Activated CD4-positive, alpha-beta memory T cell treated with anti-CD3 and anti-CD28 coated beads for 36 hours (primary cell): Measurements from ENCODE around the gene DAPK2. TPM values are rescaled to one million over a fixed set of nuclear protein-coding genes. Genes with fewer than 3 reads are reported as not detected.

Source experiments
- CTCF ChIA-PET: fragments of 350-600 bp; sonication (Branson Sonifier 250); formaldehyde crosslinking; loops from one replicate; lab custom pipeline; 2021; ENCODE audit warnings: antibody characterized with exemption, inconsistent platforms; lab: Charles Lee
- POLR2A ChIA-PET: fragments of 350-600 bp; sonication (Branson Sonifier 250); formaldehyde crosslinking; loops from one replicate; lab custom pipeline; 2021; ENCODE audit warnings: antibody characterized with exemption; lab: Charles Lee
- DNase-seq: peaks from one replicate; pipeline ENCODE4 v3.0.0-alpha.2; 2020
- H3K27ac Mint-ChIP-seq: one replicate; pipeline ENCODE4 v1.8.0; 2021; ENCODE audit warnings: mixed read lengths
- H3K27me3 Mint-ChIP-seq: one replicate; pipeline ENCODE4 v1.8.0; 2021; ENCODE audit warnings: mixed read lengths
- H3K36me3 Mint-ChIP-seq: one replicate; pipeline ENCODE4 v1.8.0; 2021; ENCODE audit warnings: mixed read lengths
- H3K4me1 Mint-ChIP-seq: one replicate; pipeline ENCODE4 v1.8.0; 2021; ENCODE audit warnings: low read depth, mixed read lengths
- H3K4me3 Mint-ChIP-seq: one replicate; pipeline ENCODE4 v1.8.0; 2021; ENCODE audit warnings: mild to moderate bottlenecking, mixed read lengths
- H3K9me3 Mint-ChIP-seq: one replicate; pipeline ENCODE4 v1.8.0; 2021; ENCODE audit warnings: mixed read lengths
- intact Hi-C: fragments of 100-400 bp; cut with micrococcal nuclease; formaldehyde crosslinking; loops from one replicate; pipeline ENCODE4 v1.15.1; 2023
- total RNA-seq, 2 experiments: library from RNA; stranded (reverse); gene quantifications; one replicate each; pipeline ENCODE4 v1.2.3, GENCODE V29; 2021

Gene DAPK2
- total RNA-seq, 2 experiments from 2014 or later: 0.81 to 0.87 TPM

DNA sequence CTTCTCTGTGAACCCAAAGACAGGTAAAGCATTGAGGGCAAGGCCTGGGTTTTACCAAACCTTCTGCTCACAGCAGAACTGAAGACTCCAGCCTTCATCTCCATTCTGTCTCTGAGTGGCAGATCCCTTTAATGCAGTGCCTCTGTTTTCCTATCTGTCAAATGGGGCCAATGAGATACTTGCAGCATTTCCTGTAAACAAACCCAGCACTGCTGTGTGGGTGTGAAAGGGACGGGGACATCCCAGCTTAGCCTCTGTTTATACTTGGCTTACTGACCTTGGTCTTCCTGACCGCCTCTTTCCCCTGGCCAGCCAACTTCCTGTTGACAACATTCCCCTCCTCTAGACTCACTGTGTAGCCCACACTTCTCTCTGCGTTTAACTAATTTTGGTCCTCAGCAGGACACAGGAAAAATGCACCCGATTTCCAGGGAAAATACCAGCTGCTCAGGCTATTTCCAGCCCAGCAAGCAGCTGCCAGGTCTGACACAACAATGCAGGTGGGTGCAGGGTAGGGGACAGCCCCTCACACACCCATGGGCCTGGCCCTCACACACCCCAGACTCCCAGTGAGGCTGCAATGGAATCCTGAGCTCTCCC lies 106.7 kb downstream of the DAPK2 start:
- ChIA-PET POLR2A (interaction anchor here (0.5 to 1.6 kb wide), 2 partner anchors 32 to 134 kb away, joined by 3 to 5 read pairs; no protein-coding TSS in a partner anchor), CTCF (interaction anchor here (1.3 to 2.1 kb wide), 3 partner anchors 70 to 188 kb away, joined by 3 to 11 read pairs (median 5); partner anchors contain the start of gene DAPK2)
- no peaks in the 10 kb centered on the region for H3K36me3 Mint-ChIP-seq

GRCh38 chr15:63938486-63939061 lies 107.7 kb downstream of the DAPK2 start:
- H3K27me3 Mint-ChIP-seq: no peaks in the 10 kb centered on the region
- H3K9me3 Mint-ChIP-seq: no peaks in the 10 kb centered on the region
- peaks cover 28% of the 10 kb centered on the region for H3K4me1 Mint-ChIP-seq
- peak; percentile 46 for DNase-seq
- ChIA-PET POLR2A (interaction anchor here (0.6 to 1.6 kb wide), 3 partner anchors 33 to 423 kb away, joined by 3 to 5 read pairs (median 5); no protein-coding TSS in a partner anchor), CTCF (interaction anchor here (1.3 to 1.6 kb wide), 3 partner anchors 71 to 187 kb away, joined by 3 to 7 read pairs (median 5); partner anchors contain the start of gene DAPK2)
- H3K27ac Mint-ChIP-seq: peak overlapping the region; percentile 84
- no peak overlapping the region for H3K4me3 Mint-ChIP-seq
- intact Hi-C loops: loop anchor here (2.0 kb wide), 1 partner anchor 32 kb away; no protein-coding TSS in a partner anchor
- H3K36me3 Mint-ChIP-seq: no peaks in the 10 kb centered on the region

More for the DNA sequence above, 106.7 kb downstream of the DAPK2 start:
- DNase-seq: peak; percentile 46
- Mint-ChIP-seq H3K4me3 (no peak overlapping the region), H3K4me1 (peaks cover 28% of the 10 kb centered on the region), H3K27me3 (no peaks in the 10 kb centered on the region), H3K27ac (peak overlapping the region; percentile 84), H3K9me3 (no peaks in the 10 kb centered on the region)
- intact Hi-C loops: loop anchor here (2.0 kb wide), 1 partner anchor 31 kb away; no protein-coding TSS in a partner anchor

DNA sequence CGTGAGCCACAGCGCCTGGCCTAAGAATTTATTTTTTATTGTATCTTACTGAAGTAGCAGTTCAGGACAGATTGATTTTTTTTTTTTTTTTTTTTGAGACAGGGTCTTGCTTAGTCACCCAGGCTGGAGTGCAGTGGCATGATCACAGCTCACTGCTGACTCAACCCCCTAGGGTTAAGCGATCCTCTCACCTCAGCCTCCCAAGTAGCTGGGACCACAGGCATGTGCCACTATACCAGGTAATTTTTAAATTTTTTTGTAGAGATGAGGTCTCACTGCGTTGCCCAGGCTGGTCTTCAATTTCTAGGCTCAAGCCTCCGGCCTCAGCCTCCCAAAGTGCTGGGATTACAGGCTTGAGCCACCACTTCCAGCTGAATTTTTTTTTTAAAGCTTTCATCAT lies 112.8 kb downstream of the DAPK2 start:
- H3K36me3 Mint-ChIP-seq: no peaks in the 10 kb centered on the region
- no peaks in the 10 kb centered on the region for H3K27me3 Mint-ChIP-seq
- no peak overlapping the region for H3K27ac Mint-ChIP-seq

GRCh38 chr15:63931556-63931955 lies 114.7 kb downstream of the DAPK2 start:
- POLR2A ChIA-PET: no interaction called here
- no peak overlapping the region for H3K27ac Mint-ChIP-seq

More for the DNA sequence above, 112.8 kb downstream of the DAPK2 start:
- ChIA-PET POLR2A (interaction anchor here (1.3 kb wide), 1 partner anchor 13 kb away, joined by 4 read pairs; no protein-coding TSS in a partner anchor), CTCF (interaction anchor here (0.6 to 3.5 kb wide), 3 partner anchors 12 to 724 kb away, joined by 3 to 25 read pairs (median 3); partner anchors contain the start of gene DAPK2)
- H3K9me3 Mint-ChIP-seq: no peaks in the 10 kb centered on the region
- peak; percentile 40 for DNase-seq
- H3K4me3 Mint-ChIP-seq: no peak overlapping the region
- intact Hi-C loops: no loop called here
- H3K4me1 Mint-ChIP-seq: peaks cover 9% of the 10 kb centered on the region

DNA sequence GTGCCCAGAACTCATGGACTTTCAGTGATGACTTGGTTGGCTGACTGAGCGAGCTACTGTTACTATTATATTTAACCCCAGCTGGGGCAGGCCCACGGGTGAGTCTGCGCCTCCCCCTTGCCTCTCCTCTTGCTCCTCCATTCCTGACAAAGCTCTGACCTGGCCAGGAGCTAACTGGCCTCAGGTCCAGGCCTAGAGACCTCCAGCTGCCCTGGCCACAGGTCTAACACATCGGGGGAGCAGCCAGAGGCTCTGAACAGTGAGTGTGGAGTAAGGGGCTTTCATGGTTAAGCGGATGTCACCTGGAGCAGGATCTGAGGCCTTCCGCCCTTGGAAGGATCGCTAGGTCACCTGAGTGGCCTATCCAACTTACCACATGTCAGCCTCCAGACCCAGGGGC lies 116.3 kb downstream of the DAPK2 start:
- no peaks in the 10 kb centered on the region for H3K27me3 Mint-ChIP-seq
- no peaks in the 10 kb centered on the region for H3K4me1 Mint-ChIP-seq
- DNase-seq: no peak
- ChIA-PET POLR2A (no interaction called here), CTCF (interaction anchor here (1.2 kb wide), 1 partner anchor 40 kb away, joined by 3 read pairs; no protein-coding TSS in a partner anchor)
- H3K4me3 Mint-ChIP-seq: no peak overlapping the region
- no peaks in the 10 kb centered on the region for H3K9me3 Mint-ChIP-seq
- H3K27ac Mint-ChIP-seq: no peak overlapping the region
- no peaks in the 10 kb centered on the region for H3K36me3 Mint-ChIP-seq
- intact Hi-C loops: no loop called here

More at GRCh38 chr15:63931556-63931955, 114.7 kb downstream of the DAPK2 start:
- CTCF ChIA-PET: interaction anchor here (1.2 to 3.5 kb wide), 2 partner anchors 14 to 41 kb away, joined by 3 to 25 read pairs; no protein-coding TSS in a partner anchor
- Mint-ChIP-seq H3K27me3 (no peaks in the 10 kb centered on the region), H3K9me3 (no peaks in the 10 kb centered on the region), H3K4me1 (no peaks in the 10 kb centered on the region), H3K36me3 (no peaks in the 10 kb centered on the region), H3K4me3 (no peak overlapping the region)
- intact Hi-C loops: no loop called here
- DNase-seq: no peak

- intact Hi-C loops: no loop called here
- no peak overlapping the region for H3K27ac Mint-ChIP-seq
- ChIA-PET POLR2A (no interaction called here), CTCF (interaction anchor here (0.6 to 0.8 kb wide), 2 partner anchors 18 to 37 kb away, joined by 3 read pairs; no protein-coding TSS in a partner anchor)
- no peaks in the 10 kb centered on the region for H3K36me3 Mint-ChIP-seq
- H3K4me3 Mint-ChIP-seq: no peak overlapping the region
- DNase-seq: no peak
- no peaks in the 10 kb centered on the region for H3K9me3 Mint-ChIP-seq
- H3K27me3 Mint-ChIP-seq: no peaks in the 10 kb centered on the region
- H3K4me1 Mint-ChIP-seq: no peaks in the 10 kb centered on the region
These were observed 118.0 kb downstream of the DAPK2 start for GRCh38 chr15:63928185-63928842.

DNA sequence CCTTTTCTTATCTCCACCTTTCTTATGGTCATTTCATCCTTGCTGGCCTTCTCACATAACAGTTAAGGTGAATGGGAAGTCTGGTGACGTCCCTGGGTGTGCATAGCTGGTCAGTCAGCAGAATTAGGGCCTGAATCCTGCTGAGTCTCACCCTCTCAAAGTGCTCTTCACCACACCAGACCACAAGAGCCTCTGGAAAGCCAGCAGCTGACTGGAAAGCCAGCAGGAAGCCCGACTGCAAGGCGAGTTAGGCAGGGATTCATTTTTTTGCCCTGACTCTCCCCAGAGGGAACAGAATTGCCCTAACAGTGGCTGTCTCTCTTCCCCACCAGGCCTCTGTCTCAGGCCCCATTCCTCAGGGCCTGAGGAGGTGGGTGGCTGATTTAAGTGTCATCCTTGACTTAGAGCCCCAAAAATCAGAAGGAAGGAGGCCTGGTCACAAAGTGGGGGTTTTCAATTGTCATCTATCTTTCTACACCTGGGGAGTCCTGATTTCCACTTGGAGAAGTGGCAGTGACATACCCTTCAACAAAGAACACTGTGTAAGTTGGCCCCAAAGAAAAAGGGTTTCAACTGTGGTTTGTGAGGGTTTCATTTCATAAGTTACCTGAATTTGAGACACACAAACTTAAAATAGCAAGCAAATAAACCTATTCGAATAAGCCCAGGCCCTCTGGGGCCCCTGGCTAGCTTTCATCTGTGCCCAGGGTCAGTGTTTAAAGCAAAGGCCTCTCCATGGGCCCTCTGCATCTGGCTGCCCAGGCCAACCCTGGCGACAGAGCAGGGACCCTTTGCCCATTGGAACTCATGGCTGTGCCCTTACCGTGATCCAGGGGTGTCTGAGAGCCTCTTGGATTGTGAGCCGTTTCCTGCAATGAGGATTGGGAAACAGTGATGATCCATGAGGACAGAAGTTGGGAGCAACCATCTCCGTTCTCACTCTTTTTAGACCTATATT lies 122.0 kb downstream of the DAPK2 start:
- Mint-ChIP-seq H3K27me3 (no peaks in the 10 kb centered on the region), H3K27ac (no peak overlapping the region), H3K36me3 (no peaks in the 10 kb centered on the region), H3K4me3 (no peak overlapping the region), H3K4me1 (peaks cover 14% of the 10 kb centered on the region), H3K9me3 (no peaks in the 10 kb centered on the region)
- intact Hi-C loops: no loop called here
- ChIA-PET CTCF (no interaction called here), POLR2A (no interaction called here)
- no peak for DNase-seq

DNA sequence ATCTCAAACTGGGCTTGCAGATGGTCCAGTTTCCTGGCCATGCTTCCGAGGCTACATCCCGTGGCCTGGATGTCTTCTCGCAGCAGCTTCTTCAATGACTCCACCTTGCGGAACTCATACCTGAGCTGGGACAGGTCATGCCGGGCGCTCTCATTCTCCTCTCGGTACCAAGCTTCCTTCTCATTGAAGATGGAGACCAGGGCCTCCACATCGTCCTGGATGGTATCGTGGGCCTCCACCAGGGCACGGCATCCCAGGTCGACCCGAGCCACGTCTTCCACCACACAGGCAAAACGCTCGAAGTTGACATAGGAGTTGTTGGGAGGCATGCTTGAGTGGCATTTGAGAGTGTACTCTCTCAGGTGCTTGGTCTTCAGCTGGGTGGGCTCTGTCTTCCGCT lies 123.4 kb downstream of the DAPK2 start:
- H3K9me3 Mint-ChIP-seq: no peaks in the 10 kb centered on the region
- H3K36me3 Mint-ChIP-seq: no peaks in the 10 kb centered on the region
- intact Hi-C loops: no loop called here
- CTCF ChIA-PET: interaction anchor here (1.3 to 5.5 kb wide), 2 partner anchors 23 to 124 kb away, joined by 3 to 24 read pairs; no protein-coding TSS in a partner anchor
- peaks cover 14% of the 10 kb centered on the region for H3K4me1 Mint-ChIP-seq
- H3K27ac Mint-ChIP-seq: no peak overlapping the region
- no peak overlapping the region for H3K4me3 Mint-ChIP-seq
- no peak for DNase-seq
- no peaks in the 10 kb centered on the region for H3K27me3 Mint-ChIP-seq
- POLR2A ChIA-PET: no interaction called here

DNA sequence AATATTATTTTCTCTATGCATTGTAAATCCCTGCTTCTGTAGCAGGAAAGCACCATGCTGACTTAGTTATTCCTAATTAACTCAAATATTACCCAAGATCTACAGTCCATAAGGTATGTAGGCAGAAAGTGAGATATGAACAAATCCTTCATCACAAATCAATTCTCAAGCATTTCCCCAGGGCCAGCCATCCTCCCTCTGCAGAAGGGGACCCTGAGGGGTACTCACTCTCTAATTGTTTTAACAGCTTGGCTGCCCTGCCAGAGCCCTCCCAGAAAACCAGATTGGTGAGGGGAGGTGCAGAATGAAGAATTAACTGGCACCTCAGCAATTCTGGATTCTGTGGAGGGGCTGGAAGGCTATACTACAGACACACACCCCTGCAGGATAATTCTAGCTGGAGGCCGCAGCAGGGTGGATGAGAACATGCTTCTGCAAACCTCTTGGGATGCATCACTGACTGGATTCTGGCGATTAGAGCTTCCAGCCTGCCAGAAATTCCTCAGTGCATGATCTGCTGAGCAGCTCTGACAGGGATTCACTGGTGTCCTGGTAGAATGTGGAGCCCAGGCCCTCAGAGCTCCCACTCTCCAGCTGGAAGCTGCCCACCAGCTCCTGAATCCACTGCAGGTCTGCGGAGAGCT lies 123.9 kb downstream of the DAPK2 start:
- peaks cover 14% of the 10 kb centered on the region for H3K4me1 Mint-ChIP-seq
- H3K4me3 Mint-ChIP-seq: no peak overlapping the region
- POLR2A ChIA-PET: no interaction called here
- no peak for DNase-seq
- no peaks in the 10 kb centered on the region for H3K36me3 Mint-ChIP-seq
- CTCF ChIA-PET: interaction anchor here (1.3 to 5.5 kb wide), 2 partner anchors 23 to 124 kb away, joined by 3 to 24 read pairs; no protein-coding TSS in a partner anchor
- no peaks in the 10 kb centered on the region for H3K9me3 Mint-ChIP-seq
- intact Hi-C loops: no loop called here
- H3K27me3 Mint-ChIP-seq: no peaks in the 10 kb centered on the region
- no peak overlapping the region for H3K27ac Mint-ChIP-seq

DNA sequence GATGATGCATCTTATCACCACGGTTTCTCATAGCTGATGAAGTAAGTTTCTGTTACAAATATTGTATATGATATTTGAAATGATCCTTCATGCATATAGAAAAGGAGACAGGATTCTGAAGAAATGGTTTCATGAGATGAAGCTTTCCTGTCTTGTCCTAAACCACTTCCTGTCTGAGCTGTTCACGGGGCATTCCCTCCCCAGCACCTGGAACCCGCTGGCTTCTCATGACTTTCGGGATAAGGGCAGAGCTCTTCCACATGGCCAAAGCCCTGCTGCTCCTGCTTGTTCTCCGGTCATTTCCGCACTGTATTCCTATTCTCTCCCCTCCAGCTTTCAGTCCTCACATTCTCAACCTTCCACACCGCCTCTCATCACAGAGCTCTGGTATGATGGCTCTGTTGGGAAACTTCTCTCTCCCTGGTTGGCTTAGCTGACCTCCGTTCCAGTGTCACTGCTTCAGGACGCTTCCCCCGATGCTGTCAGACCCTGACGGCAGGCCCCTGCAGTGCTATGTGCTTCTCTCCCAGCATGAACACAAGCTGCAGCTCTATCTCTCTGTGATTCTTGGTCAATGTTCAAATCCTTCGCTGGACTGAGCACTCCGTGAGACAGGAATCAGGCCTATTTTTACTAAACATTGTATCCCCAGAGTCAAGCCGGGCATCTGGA lies 125.6 kb downstream of the DAPK2 start:
- intact Hi-C loops: no loop called here
- Mint-ChIP-seq H3K9me3 (no peaks in the 10 kb centered on the region), H3K36me3 (no peaks in the 10 kb centered on the region), H3K4me3 (no peak overlapping the region), H3K27ac (no peak overlapping the region), H3K4me1 (peaks cover 14% of the 10 kb centered on the region), H3K27me3 (no peaks in the 10 kb centered on the region)
- CTCF ChIA-PET: interaction anchor here (1.0 to 5.5 kb wide), 3 partner anchors 25 to 147 kb away, joined by 3 to 24 read pairs (median 14); partner anchors contain the start of gene DAPK2
- peak; percentile 35 for DNase-seq
- POLR2A ChIA-PET: interaction anchor here (1.1 kb wide), 1 partner anchor 13 kb away, joined by 4 read pairs; no protein-coding TSS in a partner anchor
